Activated T-cell treated with anti-CD3 and anti-CD28 coated beads, Interleukin-2, amount 50 U/mL, for 1 hour (primary cell): ENCODE measurements around the gene SYNJ2.

Experiments used
- DNase-seq: peaks from one replicate; pipeline ENCODE4 v3.0.0-alpha.2; 2020

The SYNJ2 gene

GRCh38 chr6:157982102-157982562 is 469 bp downstream of the SYNJ2 start:
- DNase-seq = no peak

DNA sequence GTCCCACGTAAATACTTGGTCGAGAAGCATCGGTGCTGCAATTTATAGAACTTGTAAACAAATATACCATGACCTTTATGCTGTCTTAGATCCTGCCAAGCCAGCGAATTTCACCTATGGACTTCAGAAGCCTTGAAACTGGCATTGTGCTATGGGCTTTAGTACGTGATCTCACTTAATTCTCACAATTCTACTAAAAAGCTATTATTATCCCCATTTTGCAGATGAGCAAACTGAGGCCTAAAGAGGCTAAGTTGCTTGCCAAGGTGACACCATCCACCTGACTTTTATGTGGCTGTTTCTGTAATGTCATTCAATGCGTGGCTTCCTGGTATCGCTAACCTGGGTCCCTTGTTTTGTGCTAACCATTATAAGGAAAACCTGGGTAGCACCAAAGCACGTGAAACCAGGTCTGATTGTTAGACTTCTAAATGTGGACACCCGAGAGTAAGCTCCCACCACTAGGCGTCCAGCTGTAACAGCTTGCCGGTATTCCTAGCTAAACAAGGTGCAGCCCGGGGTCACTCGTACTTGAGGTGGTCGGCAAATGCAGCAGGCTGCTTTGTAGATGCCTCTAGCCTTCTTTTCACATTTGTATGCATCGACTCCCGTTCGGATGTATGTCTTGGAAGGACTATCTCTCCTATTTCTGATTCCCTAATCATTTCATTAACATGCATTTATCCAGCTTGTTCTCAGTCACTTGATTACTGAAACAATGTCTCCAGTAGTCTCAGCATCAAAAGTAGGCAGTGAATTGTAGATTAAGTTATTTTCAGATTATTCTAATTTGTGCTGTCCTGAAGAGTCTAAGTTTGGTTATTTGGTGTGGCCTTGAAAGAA is 1.1 kb downstream of the SYNJ2 start:
- no peak for DNase-seq

GRCh38 chr6:157983406-157984119 is 1.9 kb downstream of the SYNJ2 start:
- DNase-seq = no peak

- DNase-seq = no peak
Measured at GRCh38 chr6:157984128-157984527, 2.5 kb downstream of the SYNJ2 start.

DNA sequence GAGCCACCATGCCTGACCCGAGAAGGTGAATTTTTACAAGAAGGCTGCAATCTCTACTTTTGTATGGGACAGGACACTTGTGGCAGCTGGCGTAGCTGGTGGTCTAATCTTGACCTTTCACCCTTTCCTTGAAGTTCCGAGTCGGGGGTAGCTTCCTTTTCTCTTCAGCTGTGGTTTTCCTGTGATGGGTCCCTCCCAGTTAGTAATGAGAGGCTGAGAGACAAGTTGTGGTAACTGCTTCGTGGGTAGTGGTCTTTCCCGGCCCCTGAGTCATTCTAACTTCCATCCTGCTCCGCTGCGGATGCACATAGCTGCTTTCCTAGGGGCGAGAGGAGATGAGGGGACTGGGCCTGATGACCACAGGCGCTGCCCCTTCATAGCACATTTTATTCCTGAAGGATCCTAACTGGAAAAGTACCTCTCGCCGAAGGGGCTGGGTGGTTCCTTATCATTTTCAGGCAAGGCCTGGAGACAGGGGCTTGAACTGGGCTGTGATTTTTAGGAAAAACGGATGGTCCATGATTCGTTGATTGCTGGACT is 3.1 kb downstream of the SYNJ2 start:
- DNase-seq = no peak

DNA sequence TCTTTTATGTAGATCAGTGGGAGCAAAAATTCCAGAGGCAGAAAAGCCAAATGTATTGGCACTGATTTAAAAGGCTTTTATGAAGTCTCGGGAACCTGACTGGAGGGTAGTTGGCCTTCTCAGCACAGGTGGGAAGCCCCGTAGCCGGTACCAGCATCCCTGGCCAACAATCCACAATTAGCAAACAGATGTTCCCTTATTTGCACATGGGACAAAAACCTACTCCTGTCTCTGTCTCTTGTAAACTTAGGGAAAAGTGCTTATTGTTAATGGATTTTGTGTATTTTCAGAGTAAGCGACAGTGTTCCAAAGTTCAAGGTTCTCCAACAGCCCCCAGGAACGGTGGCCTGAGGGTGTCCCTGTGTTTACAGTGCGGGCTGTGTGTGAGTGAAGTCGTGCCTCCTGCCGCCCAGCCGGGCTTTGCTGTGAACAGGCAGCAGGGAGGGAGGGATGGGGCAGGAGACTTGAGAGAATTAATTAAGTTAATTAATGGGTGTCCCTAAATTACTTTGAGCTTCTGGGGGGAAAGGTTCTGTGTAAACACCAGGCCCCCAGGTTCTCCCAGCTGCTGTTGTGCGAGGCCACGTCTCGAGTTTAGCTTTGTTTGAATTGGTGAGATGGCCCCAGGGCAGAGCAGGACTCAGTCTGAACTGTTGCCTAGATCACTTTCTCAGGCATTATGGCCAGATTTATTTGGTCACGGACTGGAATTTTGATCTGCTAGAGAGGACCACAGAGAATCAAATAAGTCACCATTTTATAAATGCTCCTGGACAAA is 3.9 kb downstream of the SYNJ2 start:
- DNase-seq = no peak

GRCh38 chr6:157987788-157988699 is 6.4 kb downstream of the SYNJ2 start:
- DNase-seq = no peak

DNA sequence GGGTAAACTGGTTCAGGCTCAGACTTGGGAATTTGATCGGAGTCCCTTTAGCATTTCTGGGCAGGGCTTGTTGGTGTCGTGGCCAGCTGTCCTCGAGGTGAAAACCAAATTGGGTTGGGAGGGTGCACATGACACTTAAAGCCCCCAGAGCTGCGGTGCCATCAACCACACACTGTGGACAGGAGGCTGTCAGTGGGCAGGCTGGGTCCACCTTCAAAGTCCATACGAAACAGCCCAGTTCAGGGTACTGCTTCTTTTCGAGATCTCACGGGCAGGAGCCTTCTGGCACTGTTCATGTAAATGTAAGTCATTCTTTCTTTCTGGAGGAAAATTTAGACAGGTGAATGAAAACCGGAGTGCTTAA is 7.0 kb downstream of the SYNJ2 start:
- DNase-seq = no peak

- DNase-seq = no peak
Measured at GRCh38 chr6:157989541-157990289, 8.1 kb downstream of the SYNJ2 start.

- DNase-seq = no peak
Measured at GRCh38 chr6:157990321-157991066, 8.8 kb downstream of the SYNJ2 start.

DNA sequence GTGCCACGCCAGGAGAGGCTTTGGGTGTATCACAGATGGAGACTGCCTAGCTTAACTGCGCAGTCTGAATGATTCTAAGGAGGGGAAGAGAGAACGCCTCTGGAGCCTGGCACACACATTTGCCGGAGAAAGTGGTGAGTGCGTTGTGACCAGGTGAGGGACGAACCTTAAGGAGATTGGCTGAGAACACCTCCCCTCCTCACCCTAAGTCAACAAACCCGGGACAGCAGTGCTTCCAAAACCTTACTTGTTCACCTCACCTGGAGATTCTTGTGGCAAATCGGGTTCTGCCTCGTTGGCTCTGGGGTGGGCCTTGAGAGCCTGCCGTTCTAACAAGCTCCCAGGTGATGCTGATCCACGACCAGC is 9.4 kb downstream of the SYNJ2 start:
- DNase-seq = no peak

- no peak for DNase-seq
Measured at GRCh38 chr6:157993076-157993475, 11.4 kb downstream of the SYNJ2 start.

DNA sequence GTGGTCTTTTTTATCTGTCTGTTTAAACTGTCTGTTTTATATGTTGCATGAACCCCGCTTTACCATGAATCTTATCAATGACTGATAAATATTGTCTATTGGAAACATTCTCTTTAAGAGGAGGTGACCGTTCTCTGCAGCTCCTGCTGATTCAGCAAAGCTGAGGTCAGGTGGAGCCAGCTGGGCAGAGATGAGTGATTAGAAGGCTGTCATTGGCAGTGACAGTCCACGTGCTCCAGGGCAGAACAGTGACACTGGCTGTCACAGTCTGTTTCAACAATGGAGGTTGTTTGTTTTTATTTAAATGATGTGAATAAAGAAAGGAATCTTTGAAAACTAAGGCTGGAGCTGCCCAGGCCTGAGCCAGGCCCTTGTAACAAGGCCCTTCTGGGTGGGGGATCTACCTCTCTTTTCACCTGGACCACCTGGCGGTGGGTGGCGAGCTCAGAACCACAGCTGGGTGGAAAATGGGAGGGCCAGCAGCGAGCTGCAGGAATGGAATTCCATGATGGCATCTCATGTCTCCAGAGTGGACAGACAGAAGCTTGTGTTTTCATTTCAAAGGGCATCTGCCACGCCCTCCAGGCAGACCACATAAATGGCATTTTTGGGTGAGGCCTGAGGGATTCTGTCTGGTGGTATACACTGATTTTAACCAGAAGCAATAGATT is 12.6 kb downstream of the SYNJ2 start:
- peak; percentile 6 for DNase-seq

DNA sequence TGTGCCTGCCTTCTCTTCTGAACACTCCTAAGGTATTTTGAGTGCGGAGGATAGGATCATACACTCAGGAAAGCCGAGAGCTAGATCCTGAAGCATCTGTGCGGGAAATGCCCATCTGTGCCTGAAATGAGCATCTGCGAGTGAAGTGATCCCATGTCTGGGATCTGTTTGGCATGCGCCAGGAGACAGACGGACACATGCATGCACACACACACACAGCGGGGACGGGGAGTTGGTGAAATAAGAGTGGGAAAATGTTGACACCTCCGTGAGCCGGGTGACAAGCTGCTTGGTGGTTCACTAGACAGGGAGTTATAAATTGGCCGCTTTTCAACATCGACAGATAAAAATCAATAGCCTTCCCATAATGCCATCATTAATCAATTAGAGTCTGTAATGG is 13.8 kb downstream of the SYNJ2 start:
- no peak for DNase-seq

DNA sequence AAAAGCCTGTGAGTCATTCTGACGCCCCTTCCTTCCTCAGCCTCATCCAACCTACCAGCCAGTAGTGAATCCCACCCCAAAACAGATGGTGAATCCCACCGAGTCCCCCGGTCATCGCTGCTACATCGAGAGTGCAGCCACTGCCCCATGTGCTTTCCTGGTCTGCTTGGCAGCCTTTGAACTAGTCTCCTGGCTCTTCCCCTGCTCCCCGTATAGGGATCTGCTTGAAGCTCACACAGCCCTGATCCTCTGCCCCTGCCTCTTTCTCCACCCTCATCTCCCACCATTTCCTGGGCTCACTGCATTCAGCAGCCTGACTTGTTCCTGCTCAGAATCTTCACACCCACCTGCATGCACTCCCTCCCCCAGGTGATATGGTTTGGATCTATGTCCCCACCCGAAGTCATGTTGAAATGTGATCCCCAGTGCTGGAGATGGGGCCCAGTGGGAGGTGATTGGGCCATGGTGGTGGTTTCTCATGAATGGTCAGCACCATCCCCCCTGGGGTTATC is 14.6 kb downstream of the SYNJ2 start:
- DNase-seq = no peak

DNA sequence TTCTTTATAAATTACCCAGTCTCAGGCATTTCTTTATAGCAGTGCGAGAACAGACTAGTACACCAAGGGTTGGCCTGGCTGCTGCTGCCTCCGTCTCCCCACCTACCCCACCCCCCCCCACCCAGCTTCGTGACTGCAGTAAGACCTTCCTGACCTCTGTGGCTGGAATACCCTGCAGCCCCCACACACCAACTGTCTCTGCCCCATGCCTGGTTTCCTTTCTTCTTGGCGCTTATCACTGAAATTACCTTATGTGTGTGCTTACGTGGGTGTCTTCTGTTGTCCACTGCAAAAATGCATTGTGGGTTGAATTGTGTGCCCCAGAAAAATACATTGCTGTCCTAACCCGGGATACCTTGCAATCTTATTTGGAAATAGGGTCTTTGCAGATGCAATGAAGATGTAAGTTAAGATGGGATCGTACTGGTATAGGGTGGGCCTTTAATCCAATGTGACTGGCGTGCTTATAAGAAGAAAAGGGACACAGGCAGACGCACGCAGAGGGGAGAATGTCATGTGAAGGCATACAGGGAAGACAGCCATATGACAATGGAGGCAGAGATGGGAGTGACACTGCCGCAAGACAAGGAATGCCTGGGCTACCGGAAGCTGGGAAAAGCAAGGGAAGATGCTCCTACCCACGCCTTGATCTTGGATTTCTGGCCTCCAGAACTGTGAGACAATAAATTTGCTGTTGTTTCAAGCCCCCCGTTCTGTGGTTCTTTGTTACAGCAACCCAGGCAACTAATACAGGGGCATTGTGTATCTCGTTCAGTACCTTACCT is 15.4 kb downstream of the SYNJ2 start:
- no peak for DNase-seq

DNA sequence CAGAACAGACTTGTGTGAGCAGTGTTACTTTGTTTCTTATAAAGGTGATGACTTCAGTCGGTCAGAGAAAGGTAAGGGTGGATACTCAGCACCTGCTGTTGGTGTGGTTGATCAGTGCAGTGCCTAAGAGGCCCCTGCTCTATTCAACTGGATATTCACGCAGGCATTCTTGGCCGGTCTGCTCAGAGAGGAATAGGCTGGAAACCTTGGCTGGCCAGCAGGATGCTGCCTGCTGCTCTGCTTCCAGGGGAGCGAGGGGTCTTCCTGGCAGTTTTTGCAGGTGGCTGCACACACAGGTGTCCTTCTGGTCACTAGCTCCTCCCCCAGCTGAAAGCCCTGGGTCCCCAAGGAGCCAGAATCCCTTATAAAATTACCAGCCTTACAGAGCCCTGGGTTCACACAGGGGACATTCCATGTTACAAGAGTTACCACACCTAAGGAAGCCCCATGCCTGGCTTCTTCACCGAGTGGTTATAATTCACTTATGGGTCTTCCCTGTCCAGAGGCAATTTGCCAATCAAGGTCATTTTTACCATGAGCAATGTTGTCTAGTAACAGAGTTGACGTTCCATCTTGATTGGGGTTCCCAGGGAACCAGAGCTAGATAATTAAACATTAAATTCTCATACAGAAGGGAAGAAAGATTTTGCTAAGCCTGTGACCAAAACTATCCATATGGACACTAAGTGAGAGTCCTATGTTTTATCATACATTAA is 16.4 kb downstream of the SYNJ2 start:
- DNase-seq = no peak

GRCh38 chr6:157998707-157999167 is 17.1 kb downstream of the SYNJ2 start:
- DNase-seq = no peak
